ENCODE data around the gene NUFIP1. TPM values are rescaled to one million over a fixed set of nuclear protein-coding genes. Genes with fewer than 3 reads are reported as not detected.

Gene NUFIP1
- polyA plus RNA-seq, 3 donors, result 0.83 to 1.1 (median 0.95) TPM

DNA sequence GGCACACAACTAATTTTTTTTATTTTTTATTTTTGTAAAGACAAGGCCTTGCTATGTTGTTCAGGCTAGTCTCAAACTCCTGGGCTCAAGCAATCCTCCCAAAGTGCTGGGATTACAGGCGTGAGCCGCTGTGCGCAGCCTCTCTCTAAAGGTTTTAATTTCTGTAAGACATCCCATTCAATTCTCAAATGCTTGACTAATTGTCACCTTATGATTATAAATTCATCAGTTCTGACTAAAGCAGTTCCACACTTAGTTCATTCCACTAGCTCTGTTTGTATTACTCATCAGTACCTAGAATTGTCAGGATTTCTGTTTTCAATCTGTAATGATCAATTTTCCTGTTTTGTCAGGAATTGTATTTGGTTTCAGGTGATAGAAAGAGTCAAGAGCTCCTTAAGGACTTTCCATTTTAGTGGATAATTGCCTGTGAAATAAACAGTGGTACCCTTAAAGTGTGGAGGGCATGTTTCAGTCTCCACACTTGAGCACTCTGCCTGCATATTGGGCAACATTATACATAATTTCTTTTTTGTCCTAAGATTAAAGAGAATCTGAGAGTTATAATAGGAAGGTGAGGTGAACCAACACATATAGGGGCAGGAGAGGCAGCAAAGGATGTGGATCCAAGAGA, 27.6 kb upstream of the NUFIP1 start:
- H3K4me3 Mint-ChIP-seq, result no peak overlapping the region
- intact Hi-C loops (cut with micrococcal nuclease), result no loop called here

DNA sequence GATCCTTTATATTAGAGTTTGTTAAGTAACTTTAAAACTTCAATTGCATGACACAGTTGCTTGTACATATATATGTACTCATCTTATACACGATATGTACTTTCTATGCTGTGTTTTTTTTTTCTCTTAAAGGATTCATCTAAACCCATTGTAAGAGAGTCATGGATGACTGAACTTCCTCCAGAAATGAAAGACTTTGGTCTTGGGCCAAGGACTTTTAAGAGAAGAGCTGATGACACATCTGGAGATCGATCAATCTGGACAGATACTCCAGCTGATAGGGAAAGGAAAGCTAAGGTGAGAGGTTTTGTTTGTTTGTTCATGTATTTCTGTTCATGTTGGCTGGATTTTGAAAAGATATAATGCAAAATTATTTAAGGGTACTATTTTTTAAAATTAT, 26.0 kb upstream of the NUFIP1 start:
- intact Hi-C loops (cut with micrococcal nuclease), result no loop called here
- TF ChIP-seq, protein P1, sequence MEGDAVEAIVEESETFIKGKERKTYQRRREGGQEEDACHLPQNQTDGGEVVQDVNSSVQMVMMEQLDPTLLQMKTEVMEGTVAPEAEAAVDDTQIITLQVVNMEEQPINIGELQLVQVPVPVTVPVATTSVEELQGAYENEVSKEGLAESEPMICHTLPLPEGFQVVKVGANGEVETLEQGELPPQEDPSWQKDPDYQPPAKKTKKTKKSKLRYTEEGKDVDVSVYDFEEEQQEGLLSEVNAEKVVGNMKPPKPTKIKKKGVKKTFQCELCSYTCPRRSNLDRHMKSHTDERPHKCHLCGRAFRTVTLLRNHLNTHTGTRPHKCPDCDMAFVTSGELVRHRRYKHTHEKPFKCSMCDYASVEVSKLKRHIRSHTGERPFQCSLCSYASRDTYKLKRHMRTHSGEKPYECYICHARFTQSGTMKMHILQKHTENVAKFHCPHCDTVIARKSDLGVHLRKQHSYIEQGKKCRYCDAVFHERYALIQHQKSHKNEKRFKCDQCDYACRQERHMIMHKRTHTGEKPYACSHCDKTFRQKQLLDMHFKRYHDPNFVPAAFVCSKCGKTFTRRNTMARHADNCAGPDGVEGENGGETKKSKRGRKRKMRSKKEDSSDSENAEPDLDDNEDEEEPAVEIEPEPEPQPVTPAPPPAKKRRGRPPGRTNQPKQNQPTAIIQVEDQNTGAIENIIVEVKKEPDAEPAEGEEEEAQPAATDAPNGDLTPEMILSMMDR (IDR thresholded peaks at IDR 0.05), result no peak
- Mint-ChIP-seq H3K36me3 (peaks cover 43 to 73% of the 10 kb centered on the region in 2 donors), H3K4me1 (no peaks in the 10 kb centered on the region), H3K9me3 (peaks cover 0 to 10% (median 3%) of the 10 kb centered on the region in 7 donors), H3K27me3 (ENCODE audit: low read depth in 3 of 3) (no peaks in the 10 kb centered on the region), H3K27ac (no peak overlapping the region), H3K4me3 (no peak overlapping the region)
- Histone ChIP-seq H3K9ac (ENCODE audit: insufficient read depth, low read length, poor library complexity, severe bottlenecking) (no peak overlapping the region), H3K27me3 (ENCODE audit: control insufficient read depth in 2 of 2, insufficient read depth in 2 of 2, low read length in 2 of 2) (no peaks in the 10 kb centered on the region), H3K4me2 (replicated peaks; ENCODE audit: extremely low read depth, low read length, poor library complexity, severe bottlenecking) (no peak overlapping the region), H3K27ac (ENCODE audit: low read depth in 1 of 2, low read length in 2 of 2) (no peak overlapping the region), H3K4me3 (replicated peaks in 1 of 3; ENCODE audit: low read depth in 2 of 3, low read length in 3 of 3) (no peak overlapping the region), H4K20me1 (ENCODE audit: insufficient read depth, low read length) (no peaks in the 10 kb centered on the region), H2AFZ (ENCODE audit: insufficient read depth, low read depth, low read length, poor library complexity, severe bottlenecking) (no peak overlapping the region), H3K79me2 (ENCODE audit: insufficient read depth, low read length) (no peaks in the 10 kb centered on the region), H3K9me3 (replicated peaks in 1 of 2; ENCODE audit: control insufficient read depth in 1 of 2, insufficient read depth in 1 of 2, low read length in 2 of 2) (no peaks in the 10 kb centered on the region), H3K36me3 (replicated peaks in 1 of 2; ENCODE audit: control insufficient read depth in 1 of 2, insufficient read depth in 2 of 2, low read length in 2 of 2) (peaks cover 60 to 84% of the 10 kb centered on the region in 2 donors), H3K4me1 (ENCODE audit: control insufficient read depth in 1 of 2, insufficient read depth in 2 of 2, low read length in 2 of 2) (no peaks in the 10 kb centered on the region)
- WGBS (ENCODE audit: insufficient coverage), result no CpG with 5 or more reads among the region's 2 CpGs
- DNase-seq, result no peak

More for the DNA sequence above, 27.6 kb upstream of the NUFIP1 start:
- Mint-ChIP-seq H3K27ac (no peak overlapping the region), H3K36me3 (peaks cover 44 to 73% of the 10 kb centered on the region in 2 donors), H3K4me1 (no peaks in the 10 kb centered on the region), H3K27me3 (ENCODE audit: low read depth in 3 of 3) (no peaks in the 10 kb centered on the region), H3K9me3 (no peaks in the 10 kb centered on the region)
- H3K79me2 ChIP-seq (ENCODE audit: insufficient read depth, low read length), result no peaks in the 10 kb centered on the region
- no peak overlapping the region for H3K27ac ChIP-seq (ENCODE audit: low read depth in 1 of 2, low read length in 2 of 2)
- H2AFZ ChIP-seq (ENCODE audit: insufficient read depth, low read depth, low read length, poor library complexity, severe bottlenecking), result no peak overlapping the region
- no peak overlapping the region for H3K9ac ChIP-seq (ENCODE audit: insufficient read depth, low read length, poor library complexity, severe bottlenecking)
- TF ChIP-seq, protein P1 (IDR thresholded peaks at IDR 0.05), result no peak
- no peaks in the 10 kb centered on the region for H3K27me3 ChIP-seq (ENCODE audit: control insufficient read depth in 2 of 2, insufficient read depth in 2 of 2, low read length in 2 of 2)
- H3K4me2 ChIP-seq (replicated peaks; ENCODE audit: extremely low read depth, low read length, poor library complexity, severe bottlenecking), result no peak overlapping the region
- no peak overlapping the region for H3K4me3 ChIP-seq (replicated peaks in 1 of 3; ENCODE audit: low read depth in 2 of 3, low read length in 3 of 3)
- no peak for DNase-seq
- H3K36me3 ChIP-seq (replicated peaks in 1 of 2; ENCODE audit: control insufficient read depth in 1 of 2, insufficient read depth in 2 of 2, low read length in 2 of 2), result peaks cover 61 to 84% of the 10 kb centered on the region in 2 donors
- H3K4me1 ChIP-seq (ENCODE audit: control insufficient read depth in 1 of 2, insufficient read depth in 2 of 2, low read length in 2 of 2), result no peaks in the 10 kb centered on the region
- no peaks in the 10 kb centered on the region for H4K20me1 ChIP-seq (ENCODE audit: insufficient read depth, low read length)
- H3K9me3 ChIP-seq (replicated peaks in 1 of 2; ENCODE audit: control insufficient read depth in 1 of 2, insufficient read depth in 1 of 2, low read length in 2 of 2), result no peaks in the 10 kb centered on the region
- 100% methylated on average over 3 of the region's 3 CpGs for WGBS (ENCODE audit: insufficient coverage)
